Right kidney (tissue), 1 donor: ENCODE measurements around the gene NAB2.
A peak's percentile ranks its signal among the peaks of the same experiment; 100 is the strongest.
"Not testable (repeated sequence)": the region's sequence is repeated elsewhere in the genome, so short reads cannot be mapped to it uniquely, and the experiment has no call there.

Experiments used
- DNase-seq: peaks from one replicate; pipeline ENCODE4 v3.0.0-alpha.2; 2016

Gene NAB2

DNA sequence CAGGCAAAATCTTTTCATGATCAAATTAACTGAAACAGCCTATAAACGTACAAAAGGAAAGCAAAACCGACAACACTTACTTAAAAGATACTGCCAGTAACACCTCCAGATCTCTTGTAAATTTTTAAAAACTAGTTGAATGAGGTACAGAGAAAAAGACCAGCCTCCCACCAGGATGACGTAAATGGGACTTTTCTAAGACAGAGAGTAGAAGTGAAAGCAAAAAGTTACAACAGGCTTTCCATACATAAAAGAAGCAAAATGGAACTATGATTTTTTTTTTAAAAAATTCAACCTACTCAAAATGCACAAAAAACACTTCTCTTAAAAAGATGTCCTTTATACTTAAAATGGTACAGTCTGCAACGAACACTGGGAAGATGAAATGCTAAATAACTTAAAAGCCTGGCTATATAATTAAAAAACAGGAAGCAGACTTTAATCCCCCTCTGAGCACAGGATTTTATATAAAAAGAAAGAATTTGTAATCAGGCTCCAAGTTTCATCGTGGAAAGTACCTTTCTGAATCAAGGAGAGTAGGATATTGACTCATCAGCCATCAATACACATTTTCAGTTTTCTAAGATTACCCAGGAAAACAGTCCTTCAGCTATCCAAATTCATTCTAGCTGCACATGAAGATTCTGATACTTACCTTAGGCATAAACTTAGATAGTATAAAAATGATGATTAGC, 24.8 kb upstream of the NAB2 start:
- no peak for DNase-seq

- no peak for DNase-seq
These were observed 22.7 kb upstream of the NAB2 start for GRCh38 chr12:57066245-57066644.

- peak; percentile 64 for DNase-seq
These were observed 19.4 kb upstream of the NAB2 start for GRCh38 chr12:57069523-57069922.

DNA sequence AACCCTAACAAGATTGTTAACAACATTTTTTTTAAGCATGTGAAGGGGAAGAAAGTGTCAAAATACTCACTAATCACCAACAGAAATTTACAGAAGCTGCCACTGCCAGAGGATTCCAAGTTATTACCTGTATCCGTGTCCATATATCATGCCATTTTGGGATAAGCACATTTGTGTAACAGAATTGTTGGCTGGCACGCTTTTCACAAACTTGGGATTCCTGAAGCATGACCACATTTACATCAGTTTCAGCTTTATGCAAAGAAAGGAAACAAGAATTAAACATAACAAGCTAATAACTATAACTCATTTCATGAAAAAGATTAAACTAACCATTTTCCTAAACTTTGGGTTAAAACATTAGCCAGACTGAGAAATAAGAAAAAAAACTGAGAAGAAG, 16.3 kb upstream of the NAB2 start:
- no peak for DNase-seq

- DNase-seq: not testable (repeated sequence)
These were observed 15.1 kb upstream of the NAB2 start for GRCh38 chr12:57073566-57074450.

DNA sequence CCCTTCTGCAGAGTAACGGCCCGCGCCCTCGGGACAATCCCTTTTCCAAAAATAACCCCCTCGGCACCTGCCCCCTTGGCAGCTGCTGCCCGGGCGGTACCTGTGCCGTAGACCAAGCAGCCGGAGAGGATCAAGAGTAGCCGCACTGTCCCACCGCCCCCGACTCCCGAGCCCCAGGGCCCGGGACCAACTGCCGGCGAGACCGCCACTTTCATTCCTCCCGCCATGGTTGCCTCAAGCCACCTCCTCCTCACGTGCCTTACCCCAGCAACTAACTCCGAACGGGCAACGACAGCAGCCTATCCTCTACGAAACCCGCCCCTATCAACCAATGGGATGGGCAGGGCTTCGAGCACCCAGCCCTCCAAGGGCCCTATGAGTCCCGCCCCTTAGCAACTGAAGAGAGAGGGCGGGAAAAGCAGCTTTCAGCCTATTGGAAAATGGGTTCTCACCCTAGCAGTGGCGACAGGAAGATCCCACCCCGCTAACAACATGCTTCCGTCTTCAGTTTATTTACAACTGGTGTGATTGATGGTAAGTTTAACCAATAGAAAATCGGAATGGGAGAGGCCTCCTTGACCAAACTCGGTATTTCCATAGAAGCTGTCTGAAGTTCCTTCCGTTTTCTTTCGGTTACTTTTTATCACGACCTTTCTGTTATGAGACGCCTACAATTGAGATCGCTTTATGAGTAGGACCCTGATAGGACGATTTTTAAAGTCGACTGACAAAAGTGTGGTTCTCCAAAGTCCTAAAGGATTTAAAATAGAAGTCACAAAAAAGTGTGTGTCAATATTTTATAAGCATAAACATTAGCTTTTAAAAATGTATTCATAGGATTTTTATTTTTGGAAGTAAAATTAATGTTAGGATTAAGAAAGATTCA, 10.2 kb upstream of the NAB2 start, which contains the start of gene NEMP1:
Gene NEMP1, minus strand, starts transcription at position 273 of the 886 bp plus-strand sequence. Its CDS starts 46 bp downstream, at position 227.
- DNase-seq: peak; percentile 77

- DNase-seq: no peak
These were observed 9.1 kb upstream of the NAB2 start for GRCh38 chr12:57079821-57080220.

GRCh38 chr12:57080855-57081254, 8.1 kb upstream of the NAB2 start:
- no peak for DNase-seq

- DNase-seq: peak; percentile 83
These were observed 2.9 kb upstream of the NAB2 start for GRCh38 chr12:57085999-57086492.

GRCh38 chr12:57086493-57087009, 2.4 kb upstream of the NAB2 start:
- DNase-seq: peak; percentile 78

- peak; percentile 84 for DNase-seq
These were observed 1.8 kb upstream of the NAB2 start for GRCh38 chr12:57087010-57087690.

DNA sequence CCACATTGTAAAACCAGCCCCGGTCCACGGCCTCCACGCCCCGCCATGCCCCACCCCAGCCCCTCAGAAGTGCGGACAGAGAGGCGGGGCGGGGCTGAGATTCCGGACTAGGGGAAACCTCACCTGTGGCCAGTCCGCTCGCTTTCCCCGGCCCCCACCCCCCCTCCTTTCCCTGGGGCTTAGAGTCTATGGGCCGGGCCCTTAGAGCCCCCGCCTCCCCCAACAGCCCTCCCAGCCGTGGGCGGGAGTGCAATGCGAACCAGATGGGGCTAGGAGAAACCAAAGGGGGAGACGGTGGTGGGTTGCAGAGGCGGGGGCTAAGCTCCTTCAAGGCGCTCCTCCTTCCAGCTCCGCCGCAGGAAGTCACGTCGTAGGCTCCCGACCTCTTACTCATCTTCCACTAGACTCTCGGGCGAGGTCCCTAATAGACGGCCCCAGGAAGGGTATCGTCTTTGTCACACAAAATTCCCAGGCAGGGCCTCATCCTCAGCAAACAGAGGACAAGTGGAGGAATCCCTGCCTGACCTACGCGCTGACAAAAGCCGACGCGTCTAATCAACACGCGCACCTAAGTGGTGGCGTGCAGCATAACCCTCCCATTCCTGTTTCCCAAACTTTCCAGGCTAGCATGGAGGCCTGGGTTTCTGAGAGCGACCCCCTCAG, 1.1 kb upstream of the NAB2 start:
- DNase-seq: peak; percentile 89

GRCh38 chr12:57089271-57090245, 644 bp downstream of the NAB2 start:
- peak; percentile 86 for DNase-seq

- DNase-seq: no peak
These were observed 1.6 kb downstream of the NAB2 start for GRCh38 chr12:57090490-57090889.

DNA sequence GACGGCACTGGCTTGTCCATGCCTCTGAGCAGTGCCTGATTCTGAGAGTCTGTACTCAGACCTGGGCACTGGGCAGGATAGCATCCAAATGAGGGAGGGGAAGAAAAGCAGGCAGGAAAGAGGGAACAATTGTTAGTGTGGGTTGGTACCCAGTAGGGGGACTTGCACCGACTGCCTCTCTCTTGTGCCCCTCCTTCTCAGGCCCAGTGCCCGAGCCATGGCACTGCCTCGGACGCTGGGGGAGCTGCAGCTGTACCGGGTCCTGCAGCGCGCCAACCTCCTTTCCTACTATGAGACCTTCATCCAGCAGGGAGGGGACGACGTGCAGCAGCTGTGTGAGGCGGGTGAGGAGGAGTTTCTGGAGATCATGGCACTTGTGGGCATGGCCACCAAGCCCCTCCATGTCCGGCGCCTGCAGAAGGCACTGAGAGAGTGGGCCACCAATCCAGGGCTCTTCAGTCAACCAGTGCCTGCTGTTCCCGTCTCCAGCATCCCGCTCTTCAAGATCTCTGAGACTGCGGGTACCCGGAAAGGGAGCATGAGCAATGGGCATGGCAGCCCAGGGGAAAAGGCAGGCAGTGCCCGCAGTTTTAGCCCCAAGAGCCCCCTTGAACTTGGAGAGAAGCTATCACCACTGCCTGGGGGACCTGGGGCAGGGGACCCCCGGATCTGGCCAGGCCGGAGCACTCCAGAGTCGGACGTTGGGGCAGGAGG, 2.2 kb downstream of the NAB2 start:
- DNase-seq: no peak

GRCh38 chr12:57091638-57092528, 3.0 kb downstream of the NAB2 start:
- DNase-seq: no peak

- DNase-seq: no peak
These were observed 3.6 kb downstream of the NAB2 start for GRCh38 chr12:57092529-57092862.

- DNase-seq: no peak
These were observed 4.0 kb downstream of the NAB2 start for GRCh38 chr12:57092876-57093414.
